HCT116 (cell line): ENCODE measurements around the gene COBLL1. TPM values are rescaled to one million over a fixed set of nuclear protein-coding genes. Genes with fewer than 3 reads are reported as not detected.

Source experiments
- ATAC-seq: fragments of 200-7000 bp; cut with Tn5 transposase; 2 replicates; pipeline ENCODE4 v1.9.1; 2020; ENCODE audit warnings: mild to moderate bottlenecking, moderate library complexity
- BruUV-seq: library from RNA; stranded (reverse); fragments of 400-500 nt; replicated peaks from 2 replicates; lab custom pipeline; 2021; lab: Mats Ljungman, UMichigan
- CTCF ChIA-PET: fragments of 300-600 bp; sonication (Branson Sonifier 250); formaldehyde crosslinking; loops from one replicate; lab custom pipeline; 2021; ENCODE audit warnings: antibody characterized with exemption; lab: Charles Lee
- POLR2A ChIA-PET: fragments of 300-600, 350-600 bp; sonication (Branson Sonifier 250); formaldehyde crosslinking; loops from one replicate; lab custom pipeline; 2021; ENCODE audit warnings: antibody characterized with exemption; lab: Charles Lee
- RAD21 ChIA-PET, 2 experiments: fragments of 300-600 bp; sonication (Branson Sonifier 250); formaldehyde crosslinking; loops; one replicate each; lab custom pipeline; 2023; ENCODE audit warnings: low total read pairs in 2 of 2; ENCODE audit not compliant: uncharacterized antibody in 2 of 2, unreplicated experiment in 2 of 2, low non-redundant PET in 1 of 2; lab: Charles Lee
- DNase-seq: peaks from one replicate; pipeline ENCODE4 v3.0.0-alpha.2; 2010; ENCODE audit warnings: low read depth, low spot score
- H2AFZ ChIP-seq: fragments of 200-600 bp; shearing (Covaris generic), sonication (generic); 2 replicates; pipeline ENCODE4 v1.6.1; 2017; ENCODE audit warnings: low read depth, mixed run types, mixed read lengths, antibody characterized with exemption, low read length; ENCODE audit not compliant: poor library complexity, severe bottlenecking
- H3K27ac ChIP-seq: 2 replicates; pipeline ENCODE4 v1.5.1; 2012; ENCODE audit warnings: low read depth, low read length
- H3K27me3 ChIP-seq: fragments of 200-600 bp; sonication (generic); 2 replicates; pipeline ENCODE4 v1.6.1; 2016; ENCODE audit warnings: mixed run types, low read length, mixed read lengths; ENCODE audit not compliant: insufficient read depth
- H3K36me3 ChIP-seq, 2 experiments: fragments of 200-500 bp in 1 of 2; fragments of 200-600 bp in 1 of 2; sonication (Bioruptor generic) in 1 of 2; sonication (generic) in 1 of 2; 2 replicates each; pipeline versions ENCODE4 v1.5.1 to v1.6.1; 2014 to 2016; ENCODE audit warnings: low read length in 2 of 2, inconsistent platforms in 1 of 2, mixed read lengths in 1 of 2, mixed run types in 1 of 2; ENCODE audit not compliant: insufficient read depth in 2 of 2, control insufficient read depth in 1 of 2
- H3K4me1 ChIP-seq, 2 experiments: fragments of 200-600 bp in 1 of 2; sonication (generic) in 1 of 2; 2 replicates each; pipeline versions ENCODE4 v1.5.1 to v1.6.1; 2012 to 2017; ENCODE audit warnings: low read length in 2 of 2, inconsistent platforms in 1 of 2, mild to moderate bottlenecking in 1 of 2, mixed read lengths in 1 of 2, mixed run types in 1 of 2, moderate library complexity in 1 of 2; ENCODE audit not compliant: insufficient read depth in 2 of 2, control insufficient read depth in 1 of 2
- H3K4me2 ChIP-seq: fragments of 200-600 bp; sonication (generic); 2 replicates; pipeline ENCODE4 v1.6.1; 2017; ENCODE audit warnings: mixed run types, low read length, mixed read lengths
- H3K4me3 ChIP-seq, 2 experiments: fragments of 200-600 bp in 1 of 2; sonication (generic) in 1 of 2; replicated peaks in 1 of 2; 2 replicates each; pipeline ENCODE4 v1.5.1; 2011 to 2016; ENCODE audit warnings: low read length in 2 of 2, control low read depth in 1 of 2, low read depth in 1 of 2, mild to moderate bottlenecking in 1 of 2, mixed read lengths in 1 of 2, mixed run types in 1 of 2
- H3K79me2 ChIP-seq: fragments of 200-600 bp; sonication (generic); 2 replicates; pipeline ENCODE4 v1.6.1; 2017; ENCODE audit warnings: mild to moderate bottlenecking, mixed run types, low read length, moderate library complexity, mixed read lengths; ENCODE audit not compliant: insufficient read depth
- H3K9ac ChIP-seq: fragments of 200-600 bp; sonication (generic); 2 replicates; pipeline ENCODE4 v1.6.1; 2016; ENCODE audit warnings: low read length, mixed read lengths
- H3K9me2 ChIP-seq: fragments of 200-600 bp; sonication (generic), shearing (Covaris generic); 2 replicates; pipeline ENCODE4 v1.6.1; 2017; ENCODE audit warnings: mixed run types, mild to moderate bottlenecking, moderate library complexity; ENCODE audit not compliant: insufficient read depth
- H3K9me3 ChIP-seq, 2 experiments: fragments of 200-500 bp in 1 of 2; fragments of 200-600 bp in 1 of 2; sonication (Bioruptor generic) in 1 of 2; sonication (generic) in 1 of 2; 2 replicates each; pipeline ENCODE4 v1.6.1; 2014 to 2017; ENCODE audit warnings: low read length in 2 of 2, mixed read lengths in 2 of 2, inconsistent platforms in 1 of 2, low read depth in 1 of 2, mild to moderate bottlenecking in 1 of 2, mixed run types in 1 of 2, moderate library complexity in 1 of 2; ENCODE audit not compliant: control insufficient read depth in 1 of 2, insufficient read depth in 1 of 2
- H4K20me1 ChIP-seq: fragments of 200-600 bp; sonication (generic), shearing (Covaris generic); 2 replicates; pipeline ENCODE4 v1.6.1; 2017; ENCODE audit warnings: mixed run types, mild to moderate bottlenecking, moderate library complexity; ENCODE audit not compliant: insufficient read depth
- ATF3 ChIP-seq: IDR thresholded peaks from 2 replicates; pipeline ENCODE4 v1.6.1; 2012
- CTCF ChIP-seq, 3 experiments: fragments of 200-600 bp in 1 of 3; sonication (generic) in 1 of 3; IDR thresholded peaks in 2 of 3; conservative IDR thresholded peaks in 1 of 3; 2 replicates each; pipeline ENCODE4 v1.5.1; 2012 to 2017; ENCODE audit warnings: low read depth in 2 of 3, low read length in 2 of 3, antibody characterized with exemption in 1 of 3, borderline replicate concordance in 1 of 3, control low read depth in 1 of 3, mild to moderate bottlenecking in 1 of 3, mixed read lengths in 1 of 3, mixed run types in 1 of 3, moderate library complexity in 1 of 3; ENCODE audit not compliant: insufficient read depth in 1 of 3
- EZH2 ChIP-seq: fragments of 200-600 bp; sonication (generic); IDR thresholded peaks from 2 replicates; pipeline ENCODE4 v1.6.1; 2017; ENCODE audit warnings: antibody characterized with exemption, mixed run types
- JUND ChIP-seq: IDR thresholded peaks from 2 replicates; pipeline ENCODE4 v1.6.1; 2012
- POLR2A ChIP-seq: IDR thresholded peaks from 2 replicates; pipeline ENCODE4 v1.7.0; 2011; ENCODE audit warnings: borderline replicate concordance; ENCODE audit not compliant: insufficient read depth, insufficient read length; ENCODE audit errors: extremely low read depth
- SP1 ChIP-seq: IDR thresholded peaks from 2 replicates; pipeline ENCODE4 v1.6.1; 2012; ENCODE audit warnings: low read depth
- SRF ChIP-seq: IDR thresholded peaks from 2 replicates; pipeline ENCODE4 v1.6.1; 2012; ENCODE audit warnings: low read depth
- TCF7L2 ChIP-seq: IDR thresholded peaks from 2 replicates; pipeline ENCODE4 v1.7.0; 2011; ENCODE audit warnings: borderline replicate concordance, inconsistent platforms; ENCODE audit not compliant: insufficient read depth, insufficient read length; ENCODE audit errors: extremely low read depth
- intact Hi-C: fragments of 100-400 bp; cut with micrococcal nuclease; formaldehyde crosslinking; loops from 2 replicates; pipeline ENCODE4 v1.10.0; 2022
- total RNA-seq: library from RNA; stranded (reverse); gene quantifications from one replicate; pipeline ENCODE4 v1.2.1, GENCODE V29; 2021; ENCODE audit not compliant: unreplicated experiment

COBLL1 gene
- total RNA-seq, 1 experiment from 2014 or later, result 3.6 TPM

DNA sequence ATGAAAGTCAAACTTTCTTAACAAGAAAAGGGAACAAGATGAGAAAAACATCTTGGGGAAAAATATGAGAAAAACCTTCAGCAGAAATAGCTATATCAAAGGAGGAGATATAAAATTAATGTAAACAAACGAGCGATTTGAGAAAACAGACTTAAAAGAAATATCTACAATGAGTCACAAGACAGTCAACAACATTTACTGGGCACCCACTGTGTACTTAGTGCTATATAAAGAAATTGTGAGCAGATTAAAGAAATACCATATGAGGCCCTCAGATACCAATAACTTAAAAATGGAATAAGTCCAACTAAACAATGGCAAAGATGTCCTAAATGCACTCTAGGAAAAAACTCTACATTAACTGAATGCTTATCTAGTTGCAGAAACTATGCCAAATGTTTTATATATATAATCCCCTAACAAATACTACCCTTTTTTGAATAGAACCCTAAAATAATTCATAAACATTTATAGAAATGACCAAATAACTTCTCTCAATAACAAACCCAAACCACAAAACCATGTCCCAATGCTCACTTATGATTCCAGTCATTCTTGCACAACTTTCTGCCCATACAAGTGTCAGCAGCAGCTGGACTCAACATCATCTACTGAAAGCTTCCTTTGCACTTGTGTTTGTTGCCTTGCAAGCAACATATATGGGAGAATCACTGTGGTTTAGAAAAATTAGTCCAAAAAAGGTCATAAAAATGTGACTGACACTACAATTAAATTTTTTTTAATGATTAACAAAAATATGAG lies 83.5 kb downstream of the COBLL1 start:
- peaks cover 3 to 6% of the 10 kb centered on the region in 2 experiments; a peak in 3 of 4 replicates for H3K4me1 ChIP-seq
- no peaks in the 10 kb centered on the region for H4K20me1 ChIP-seq
- H3K79me2 ChIP-seq, result no peaks in the 10 kb centered on the region
- TF ChIP-seq SRF (no peak), CTCF (IDR thresholded peaks at IDR 0.05 in 2 of 3, conservative IDR thresholded peaks at IDR 0.05 in 1 of 3; ENCODE audit: borderline replicate concordance in 1 of 3, insufficient read depth in 1 of 3, low read depth in 2 of 3, low read length in 2 of 3) (no peak), EZH2 (no peak), SP1 (no peak), POLR2A (no peak), TCF7L2 (no peak), ATF3 (no peak), JUND (0 out of 2 replicates have a peak, but pooled peaks have one; percentile 6)
- RAD21 ChIA-PET, result no interaction called here
- H3K36me3 ChIP-seq, result no peaks in the 10 kb centered on the region
- intact Hi-C loops, result no loop called here
- DNase-seq, result no peak
- BruUV-seq, result no TSS peak
- no peak overlapping the region for H2AFZ ChIP-seq
- POLR2A ChIA-PET, result no interaction called here
- no peaks in the 10 kb centered on the region for H3K9me2 ChIP-seq
- CTCF ChIA-PET, result no interaction called here
- H3K9ac ChIP-seq, result no peak overlapping the region
- peak overlapping the region; percentile 11; the same call in 1 of the 2 replicates for H3K4me2 ChIP-seq
- ATAC-seq, result no peak
- H3K27me3 ChIP-seq, result no peaks in the 10 kb centered on the region
- no peaks in the 10 kb centered on the region for H3K9me3 ChIP-seq
- H3K4me3 ChIP-seq, result no peak overlapping the region
- H3K27ac ChIP-seq, result no peak overlapping the region
